GM18498 (cell line): ENCODE measurements around the gene TFDP3.

Experiments
- ATAC-seq: cut with Tn5 transposase; IDR thresholded peaks from one replicate; pipeline ENCODE4 v1.9.1; 2021; ENCODE audit warnings: mild to moderate bottlenecking, moderate library complexity; ENCODE audit not compliant: unreplicated experiment

The TFDP3 gene

DNA sequence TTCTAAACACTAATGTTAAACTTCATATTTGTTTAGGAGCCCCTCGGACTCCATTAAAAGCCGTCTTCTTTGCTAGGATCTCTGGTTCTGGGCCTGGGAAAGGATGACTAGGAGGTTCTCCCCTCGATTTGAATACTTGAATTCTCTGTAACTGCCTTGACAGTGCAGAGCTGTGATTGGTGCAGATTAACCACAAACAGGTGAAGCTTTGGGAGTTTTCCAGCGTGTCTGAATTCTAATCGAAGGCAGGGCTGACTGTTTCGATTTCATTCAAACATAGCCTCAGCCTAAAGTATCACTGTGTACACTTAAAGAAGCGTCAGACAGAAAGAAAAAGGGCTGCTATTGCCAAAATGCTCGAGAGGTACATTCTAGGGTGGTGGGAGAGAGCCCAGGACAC is 29.0 kb downstream of the TFDP3 start:
- no peak for ATAC-seq

DNA sequence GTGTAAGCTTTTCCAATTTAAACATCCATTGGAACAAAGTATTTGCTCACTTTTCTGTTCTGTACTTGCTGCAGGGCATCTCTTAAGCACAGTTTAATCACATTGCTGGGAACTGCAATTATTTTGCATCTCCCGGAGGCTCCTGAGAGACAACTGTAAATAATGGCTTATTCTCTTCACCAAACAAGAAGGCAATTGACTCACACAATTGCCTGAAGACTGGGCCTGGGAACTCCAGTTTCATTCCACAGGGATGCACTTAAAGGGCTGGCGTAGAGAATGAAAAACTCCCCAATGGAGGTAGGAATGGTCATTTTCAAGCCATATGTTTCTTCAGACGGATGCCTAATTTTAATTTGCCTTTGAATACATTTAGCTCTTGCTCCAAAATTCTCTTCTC is 29.5 kb downstream of the TFDP3 start:
- no peak for ATAC-seq

DNA sequence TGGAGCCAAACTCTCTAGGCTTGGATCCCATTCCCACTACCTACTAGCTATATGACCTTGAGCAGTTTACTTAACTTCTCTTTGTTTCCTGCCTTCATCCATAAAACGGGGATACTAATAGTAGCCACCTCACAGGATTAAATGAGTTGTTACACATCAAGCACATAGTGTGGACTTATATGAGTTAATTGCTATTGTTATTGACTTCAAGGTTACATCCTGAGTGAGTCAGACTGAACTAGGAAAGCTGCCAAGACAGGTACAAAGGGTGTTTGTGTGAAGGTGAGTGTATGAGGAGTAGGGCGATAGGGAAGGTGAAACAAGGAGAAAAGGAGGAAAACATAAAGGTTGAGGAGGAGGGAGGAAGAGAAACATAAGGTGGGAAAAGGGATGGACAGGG is 32.2 kb downstream of the TFDP3 start:
- ATAC-seq: no peak

DNA sequence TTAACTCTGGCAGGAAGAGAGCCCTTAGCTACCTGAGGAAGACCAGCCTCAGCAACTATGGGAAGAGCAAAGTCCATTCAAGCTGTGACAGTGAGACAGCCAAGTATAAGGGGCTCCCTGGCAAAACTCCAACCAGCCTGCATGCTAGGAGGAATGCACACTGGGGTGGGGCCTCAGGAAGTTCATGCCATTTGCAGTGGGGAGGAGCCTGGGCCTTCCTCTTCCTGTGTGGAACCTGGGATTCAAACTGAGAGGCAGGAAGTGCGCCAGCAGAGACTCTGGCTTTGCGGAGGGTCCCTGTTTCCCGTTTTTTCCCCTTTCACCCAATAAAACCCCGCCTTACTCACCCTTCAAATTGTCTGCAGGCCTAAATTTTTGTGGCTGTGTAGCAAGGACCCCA is 33.0 kb downstream of the TFDP3 start:
- no peak for ATAC-seq

DNA sequence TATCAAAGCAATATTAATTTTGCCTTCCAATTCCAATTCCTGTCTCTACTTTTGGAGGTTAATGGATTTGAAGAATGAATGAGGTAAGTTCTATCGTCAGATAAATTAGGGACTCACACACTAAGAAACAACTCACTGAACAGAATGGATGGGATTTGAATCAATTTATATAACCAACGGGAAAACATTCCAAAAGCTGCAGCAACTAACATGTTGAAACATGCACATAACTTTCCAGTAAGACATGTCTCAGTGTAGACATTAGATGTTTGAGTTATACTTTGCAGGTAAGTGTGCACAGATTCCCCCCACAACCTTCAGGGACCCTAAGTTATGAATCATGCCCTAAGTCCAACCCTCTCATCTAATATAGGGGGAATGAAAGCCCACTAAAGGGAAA is 34.3 kb downstream of the TFDP3 start:
- ATAC-seq: no peak

DNA sequence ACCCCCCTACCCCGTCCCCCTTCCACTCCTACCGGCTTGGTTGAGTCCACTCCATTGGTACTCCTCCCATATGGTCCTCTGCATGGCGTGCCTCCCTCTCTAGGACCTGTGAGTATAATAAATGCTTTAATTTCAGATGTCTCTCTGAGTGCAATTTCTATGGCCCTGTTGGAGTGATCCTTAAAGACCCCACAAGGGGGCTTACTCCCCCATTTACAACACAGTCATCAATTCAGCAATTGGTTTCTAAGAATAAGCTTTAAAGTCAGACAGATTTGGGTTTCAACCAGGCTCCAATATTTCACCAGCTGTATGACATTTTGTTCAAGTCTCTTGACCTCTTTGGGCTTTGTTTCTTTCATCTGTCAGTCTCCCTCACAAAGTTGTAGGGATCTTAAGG is 38.7 kb downstream of the TFDP3 start:
- ATAC-seq: no peak

DNA sequence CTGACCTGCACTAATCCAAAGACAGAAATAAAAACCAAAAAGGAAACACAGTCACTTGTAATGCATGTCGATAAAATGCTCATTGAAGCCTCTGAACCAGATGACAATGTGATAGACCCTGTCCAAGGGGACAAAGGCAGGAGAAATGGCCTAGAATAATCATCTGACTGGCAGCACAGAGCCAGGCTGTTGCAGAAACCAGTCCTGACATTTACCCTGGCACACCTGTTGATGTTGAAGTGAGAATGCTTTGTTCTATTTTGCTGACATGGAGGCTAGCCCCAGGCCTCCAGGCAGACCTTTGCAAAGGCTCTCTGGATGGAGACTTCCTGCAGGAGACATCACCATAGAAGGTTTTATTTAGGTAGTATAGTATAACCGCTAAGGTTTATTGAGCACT is 41.0 kb downstream of the TFDP3 start:
- ATAC-seq: no peak

DNA sequence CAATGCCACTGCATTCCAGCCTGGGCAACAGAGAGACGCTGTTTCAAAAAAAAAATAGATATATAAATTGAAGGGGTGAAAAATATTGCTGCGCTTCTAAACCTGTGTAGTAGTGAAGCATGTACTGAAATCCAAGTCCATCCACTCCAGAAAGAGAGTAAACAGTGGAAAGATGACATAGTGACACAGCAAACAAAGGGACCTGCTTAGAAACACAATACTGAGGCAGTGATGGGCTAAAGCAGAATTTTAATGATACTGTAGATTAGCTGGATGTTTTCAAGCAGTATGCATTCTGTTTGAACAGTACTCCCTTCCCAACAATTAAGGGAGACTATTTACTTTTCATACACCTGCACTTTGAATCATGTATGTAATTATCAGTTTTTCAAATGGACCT is 42.5 kb downstream of the TFDP3 start:
- ATAC-seq: no peak

DNA sequence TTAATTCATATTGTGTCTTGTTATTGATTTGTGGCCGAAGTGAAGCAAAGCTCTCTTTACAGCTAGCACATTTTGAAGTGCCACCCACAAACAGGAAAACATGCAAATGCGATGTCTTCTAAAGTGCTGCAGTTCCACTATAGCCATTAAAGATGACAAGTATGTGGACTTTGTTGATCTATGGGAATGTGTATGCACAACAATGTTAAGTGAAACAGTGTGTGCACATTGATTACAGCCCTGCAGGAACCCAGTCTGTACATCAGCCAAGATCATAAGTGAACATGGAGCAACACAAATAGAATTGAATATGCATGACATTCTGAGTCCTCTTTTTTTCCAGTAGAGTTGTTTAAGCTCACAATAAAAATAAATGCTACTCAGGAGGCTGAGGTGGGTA is 43.0 kb downstream of the TFDP3 start:
- no peak for ATAC-seq

DNA sequence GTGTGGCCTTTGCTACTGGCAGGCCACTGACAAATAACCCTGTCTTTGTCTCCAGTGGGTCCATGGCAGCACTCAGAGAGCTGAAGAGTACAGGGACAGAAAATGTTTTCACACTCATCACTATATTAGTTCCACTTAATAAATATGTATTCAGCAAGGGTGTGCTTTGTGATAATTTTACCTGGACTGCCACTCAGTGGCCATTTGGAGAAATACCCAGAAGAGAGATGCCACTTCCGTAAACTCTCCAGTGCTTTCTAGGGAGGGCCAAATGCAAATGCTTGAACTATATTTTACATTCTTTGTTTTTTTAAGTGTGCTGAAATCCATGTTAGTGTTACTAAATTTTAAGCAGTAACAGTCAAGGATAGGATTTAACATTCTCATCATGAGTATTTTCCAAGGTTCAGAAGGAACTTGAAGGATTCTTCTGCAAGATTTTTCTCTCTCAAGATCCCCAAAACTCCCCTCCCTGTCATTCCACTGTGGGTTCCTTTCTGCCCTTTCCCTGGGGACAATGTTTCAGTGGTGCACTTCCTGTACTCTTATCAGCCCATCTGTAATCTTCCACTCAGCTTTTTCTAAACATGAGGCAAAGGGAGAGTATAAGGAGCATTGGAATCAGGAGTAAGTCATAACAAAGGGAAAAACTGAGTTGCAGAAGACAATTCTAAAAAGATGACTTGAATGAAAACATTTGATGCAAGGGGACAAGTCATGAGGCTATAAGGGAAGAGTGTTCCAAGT is 46.0 kb downstream of the TFDP3 start:
- ATAC-seq: no peak
